NCI-H510A treated with DMSO at 0.1 percent for 48 hours (cell line): Measurements from ENCODE around the gene PRR9.
"Not testable (repeated sequence)": the region's sequence is repeated elsewhere in the genome, so short reads cannot be mapped to it uniquely, and the experiment has no call there.

ENCODE experiments used
- DNase-seq: peaks from one replicate; lab custom pipeline; 2025; lab: John Stamatoyannopoulos, UW

Gene PRR9

GRCh38 chr1:153229076-153229829 lies 11.9 kb downstream of the PRR9 start:
- not testable (repeated sequence) for DNase-seq

DNA sequence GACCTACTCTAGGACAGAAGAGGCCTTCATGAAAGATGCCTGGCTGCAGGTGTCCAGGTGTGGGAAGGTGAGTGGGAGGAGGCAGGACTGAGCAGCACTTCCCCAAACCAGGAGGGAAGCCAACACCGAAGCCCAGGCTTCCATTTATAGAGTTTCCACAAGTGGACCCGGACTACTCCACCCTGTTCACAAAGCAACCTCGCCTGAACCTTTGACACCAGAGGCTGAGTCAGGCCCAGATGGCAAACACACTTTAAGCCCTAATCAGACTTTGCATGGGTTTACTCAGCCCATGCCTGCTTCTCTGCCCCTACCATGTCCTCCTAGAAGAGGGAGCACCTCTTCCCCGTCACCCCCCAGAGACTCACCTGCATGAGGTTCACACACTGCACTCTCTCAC lies 14.0 kb downstream of the PRR9 start:
- no peak for DNase-seq

- no peak for DNase-seq
Observed at GRCh38 chr1:153231785-153232184, 14.4 kb downstream of the PRR9 start.

DNA sequence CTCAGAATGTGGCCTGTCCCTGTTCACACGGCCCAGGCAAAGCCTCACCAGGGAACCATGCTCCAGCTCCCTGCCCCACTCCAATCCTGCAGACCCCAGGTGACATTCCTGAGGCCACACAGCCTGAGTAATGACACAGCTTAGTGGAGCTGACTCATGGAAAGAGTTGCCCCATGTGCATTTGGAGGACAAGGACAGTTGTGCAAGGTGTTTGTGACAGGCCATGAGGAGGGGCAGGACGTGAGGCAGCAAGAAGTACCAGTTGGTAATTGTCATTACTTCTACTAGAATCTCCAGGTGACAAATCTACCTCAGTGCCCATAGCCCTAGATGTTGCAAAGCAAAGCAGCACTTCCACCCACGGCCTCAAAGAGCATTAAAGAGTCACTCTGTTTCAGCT lies 15.2 kb downstream of the PRR9 start:
- DNase-seq, result no peak

- no peak for DNase-seq
Observed at GRCh38 chr1:153233448-153233847, 16.1 kb downstream of the PRR9 start.

DNA sequence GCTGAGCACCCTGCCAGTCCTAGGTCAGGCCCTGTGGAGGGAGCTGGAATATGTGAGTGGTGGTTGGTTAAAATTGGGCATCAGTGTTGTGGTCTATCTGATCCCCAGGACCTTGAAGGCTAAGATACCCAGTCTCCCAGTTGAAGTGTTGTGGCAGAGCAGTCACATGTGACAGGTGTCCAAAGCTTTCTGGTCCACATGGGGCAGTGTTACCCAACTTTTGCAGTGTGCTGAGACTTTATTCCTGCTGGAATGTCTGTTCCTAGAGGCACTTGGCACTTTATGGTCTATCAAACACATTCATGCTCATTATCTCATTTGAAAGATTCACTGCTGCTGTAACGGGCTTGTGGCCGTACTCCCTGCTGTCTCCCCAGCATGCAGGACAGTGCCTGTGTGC lies 21.1 kb downstream of the PRR9 start:
- DNase-seq, result no peak

DNA sequence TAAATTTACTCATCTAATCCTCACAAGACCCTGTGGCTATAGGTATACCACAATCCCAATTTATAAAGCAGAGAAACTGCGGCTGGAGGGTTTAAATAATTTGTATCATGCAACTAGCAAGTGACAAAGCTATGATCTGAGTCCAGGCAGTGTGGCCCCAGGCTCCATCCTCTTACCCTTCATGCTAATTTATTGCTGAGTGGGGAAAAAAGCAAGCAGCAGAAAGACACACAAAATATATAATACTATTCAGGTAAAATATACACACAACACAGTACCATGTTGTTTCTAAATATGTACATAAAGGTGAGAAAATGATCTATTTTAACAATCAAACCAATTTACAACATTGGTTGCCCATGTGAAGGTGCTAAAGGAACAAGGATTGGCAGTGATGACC lies 24.8 kb downstream of the PRR9 start:
- no peak for DNase-seq

- DNase-seq, result no peak
Observed at GRCh38 chr1:153245466-153245865, 28.1 kb downstream of the PRR9 start.

- DNase-seq, result no peak
Observed at GRCh38 chr1:153246018-153246417, 28.6 kb downstream of the PRR9 start.

DNA sequence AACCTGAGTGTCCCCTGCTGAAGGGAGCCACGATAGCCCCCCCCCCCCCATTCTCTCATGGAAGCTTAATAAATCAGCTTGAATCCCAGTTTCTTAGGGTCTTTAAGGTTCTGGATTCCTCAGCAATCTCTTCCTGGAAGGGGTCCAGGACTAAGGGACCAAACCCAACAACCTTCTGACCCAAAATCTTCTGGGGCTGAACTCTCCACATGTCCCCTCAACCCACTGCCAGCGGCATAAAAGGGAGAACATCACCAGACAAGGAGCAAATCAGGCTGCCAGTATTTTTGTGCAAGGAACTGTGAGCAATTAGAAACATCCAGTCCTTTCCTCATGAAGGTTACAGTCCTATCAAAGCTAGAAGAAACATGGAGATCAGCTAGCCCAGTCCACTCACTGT lies 29.4 kb downstream of the PRR9 start:
- no peak for DNase-seq

DNA sequence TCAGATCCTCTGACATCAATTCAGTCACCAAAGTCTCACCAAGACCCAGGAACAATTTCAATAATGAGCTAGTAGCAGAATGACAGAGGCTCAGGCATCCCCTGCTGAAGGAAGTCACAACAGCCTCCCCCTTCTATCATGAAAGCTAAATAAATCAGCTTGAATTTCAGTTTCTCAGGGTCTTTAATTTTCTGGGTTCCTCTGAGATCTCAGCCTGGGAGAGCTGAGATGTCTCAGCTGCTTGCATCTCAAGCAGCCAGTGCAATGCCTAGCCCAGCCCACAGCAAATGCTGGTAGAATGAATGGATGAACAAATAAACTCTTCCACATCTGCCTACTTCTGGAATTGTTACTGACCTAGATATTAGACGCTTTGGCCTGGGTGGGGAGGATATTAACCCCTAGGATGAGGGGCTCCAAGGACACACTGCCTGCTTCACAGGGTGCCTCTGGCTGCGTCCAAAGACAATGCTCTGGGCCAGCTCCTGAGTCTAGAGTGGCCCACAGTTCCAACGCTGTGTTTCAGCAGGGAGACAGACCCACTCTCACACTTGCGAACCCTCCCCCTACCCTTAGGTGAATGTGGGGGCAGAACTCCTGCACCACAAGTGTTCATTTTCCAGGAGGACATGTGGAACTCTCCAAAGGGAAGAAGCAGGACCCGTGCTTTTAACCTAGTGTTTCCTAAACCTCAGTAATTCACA lies 30.9 kb downstream of the PRR9 start:
- DNase-seq, result no peak

GRCh38 chr1:153250166-153250565 lies 32.8 kb downstream of the PRR9 start:
- no peak for DNase-seq

DNA sequence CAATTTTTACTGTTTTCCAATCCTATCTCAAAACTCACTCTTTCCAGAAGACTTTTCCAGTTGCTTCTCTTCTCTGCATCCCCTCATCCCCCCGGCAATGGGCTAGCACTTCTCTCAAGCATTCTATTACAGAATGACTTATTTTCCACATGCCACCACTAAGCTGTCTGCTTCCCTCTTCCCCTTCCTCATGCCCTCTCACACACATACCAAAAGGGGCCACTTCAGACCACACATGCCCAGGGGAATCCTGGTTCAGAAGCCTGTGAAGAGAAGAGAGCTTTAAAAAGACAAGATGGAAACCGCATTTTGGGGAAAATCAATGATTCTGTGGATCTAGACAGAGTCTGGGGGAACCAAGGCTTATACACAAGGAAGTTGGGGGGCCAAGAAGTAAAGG lies 33.7 kb downstream of the PRR9 start:
- DNase-seq, result no peak

DNA sequence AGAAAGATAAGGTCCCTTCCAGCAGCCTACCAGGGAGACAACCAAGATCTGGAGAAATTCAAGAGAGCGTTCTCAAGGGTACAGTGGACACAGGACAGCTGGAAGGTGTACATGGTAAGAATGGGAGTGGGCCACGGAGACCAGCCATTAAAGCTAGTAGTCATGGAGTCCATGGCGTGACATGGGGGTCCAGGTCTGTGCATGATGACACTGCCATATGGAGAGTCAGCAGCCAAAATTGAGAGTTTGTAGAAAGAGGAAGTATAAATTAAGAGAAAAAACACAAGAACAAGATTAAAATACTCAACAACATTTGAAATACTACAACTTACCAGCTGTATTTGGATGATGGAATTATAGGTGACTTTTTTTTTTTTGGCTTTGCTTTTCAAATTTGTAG lies 34.2 kb downstream of the PRR9 start:
- no peak for DNase-seq

DNA sequence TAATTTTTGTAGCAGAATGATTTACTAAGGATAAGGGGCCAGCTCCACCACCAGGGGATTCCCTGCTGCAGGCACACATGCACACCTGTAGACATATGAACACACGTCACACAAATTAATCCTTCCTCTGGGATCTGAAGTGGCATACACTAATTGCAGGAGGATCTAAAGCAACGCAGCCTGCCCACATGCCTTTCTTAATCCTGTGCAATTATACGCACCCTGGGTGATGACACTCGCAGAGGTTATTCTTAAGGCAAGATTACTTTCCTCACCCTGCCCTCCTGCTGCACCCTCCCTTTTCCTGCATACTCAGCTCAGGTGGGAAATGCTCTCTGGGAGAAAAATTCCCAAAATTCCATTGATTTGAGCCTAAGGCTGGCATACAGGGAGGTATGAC lies 34.6 kb downstream of the PRR9 start:
- DNase-seq, result no peak

- DNase-seq, result no peak
Observed at GRCh38 chr1:153253076-153253475, 35.7 kb downstream of the PRR9 start.

DNA sequence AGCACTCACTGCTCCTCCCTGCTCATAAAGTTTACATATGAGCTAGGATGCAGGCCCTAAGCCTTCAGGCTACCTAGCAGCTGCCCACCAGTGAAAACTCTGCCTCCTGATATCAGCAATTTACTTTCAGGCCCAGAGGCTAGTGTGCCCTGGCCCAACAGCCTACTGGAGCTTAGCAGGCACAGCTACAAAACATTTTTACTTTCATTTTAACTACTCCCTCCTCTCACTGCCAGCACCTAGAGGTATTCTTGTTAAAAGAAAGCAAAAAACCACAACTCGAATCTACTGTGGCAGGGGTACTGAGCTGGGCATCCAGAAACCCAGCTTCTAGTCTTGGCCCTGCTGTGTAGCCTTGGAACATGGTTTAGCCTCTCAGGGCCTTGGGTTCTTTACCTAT lies 36.3 kb downstream of the PRR9 start:
- no peak for DNase-seq

GRCh38 chr1:153259387-153259786 lies 42.0 kb downstream of the PRR9 start, which contains the start of gene LORICRIN:
LORICRIN (plus strand) TSS chr1:153259687; CDS start chr1:153260950, 1,263 bp downstream.
- no peak for DNase-seq

- no peak for DNase-seq
Observed at GRCh38 chr1:153260585-153261280, 43.3 kb downstream of the PRR9 start.

GRCh38 chr1:153261281-153262069 lies 44.1 kb downstream of the PRR9 start:
- DNase-seq, result no peak

GRCh38 chr1:153262070-153262366 lies 44.6 kb downstream of the PRR9 start:
- DNase-seq, result no peak

GRCh38 chr1:153262462-153263157 lies 45.2 kb downstream of the PRR9 start:
- no peak for DNase-seq
